Measurements from ENCODE around the gene PRKAG2.

Gene PRKAG2

DNA sequence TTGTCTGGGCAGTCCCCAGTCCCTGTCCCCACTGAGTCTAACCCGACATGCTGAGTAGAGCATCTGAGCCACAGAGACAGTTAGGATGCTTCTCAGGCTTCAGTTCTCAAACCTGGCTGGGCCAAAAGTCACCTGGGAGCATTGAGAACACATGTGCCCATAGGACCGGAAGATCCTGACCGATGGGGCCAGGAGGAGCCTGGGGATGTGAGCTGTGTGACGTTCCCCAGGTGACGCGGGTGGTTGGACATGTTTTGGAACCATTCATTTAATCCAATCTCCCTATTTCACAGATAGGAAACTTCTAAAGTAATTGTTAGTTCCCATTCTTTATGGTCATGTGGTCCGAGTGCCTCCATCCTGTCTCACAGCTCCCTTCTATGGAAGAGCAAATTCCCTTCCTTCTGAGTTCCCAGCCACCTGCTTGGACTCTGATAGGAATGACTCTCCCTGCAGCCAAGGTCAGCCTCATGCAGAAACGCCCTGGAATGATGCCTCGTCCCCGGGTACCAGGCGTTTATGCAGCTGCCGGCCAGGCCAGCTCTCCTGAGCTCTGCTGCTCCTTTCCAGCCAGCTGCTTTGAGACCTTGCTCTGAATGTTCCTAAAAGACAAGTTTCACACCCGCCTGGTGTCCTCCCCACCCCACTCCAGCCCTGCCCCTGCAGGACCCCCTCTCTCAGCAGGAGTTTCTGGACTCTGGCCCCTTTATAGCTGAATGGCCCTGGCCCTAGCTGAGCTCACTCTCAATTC, 190.7 kb downstream of the PRKAG2 start:
- no peak for DNase-seq

DNA sequence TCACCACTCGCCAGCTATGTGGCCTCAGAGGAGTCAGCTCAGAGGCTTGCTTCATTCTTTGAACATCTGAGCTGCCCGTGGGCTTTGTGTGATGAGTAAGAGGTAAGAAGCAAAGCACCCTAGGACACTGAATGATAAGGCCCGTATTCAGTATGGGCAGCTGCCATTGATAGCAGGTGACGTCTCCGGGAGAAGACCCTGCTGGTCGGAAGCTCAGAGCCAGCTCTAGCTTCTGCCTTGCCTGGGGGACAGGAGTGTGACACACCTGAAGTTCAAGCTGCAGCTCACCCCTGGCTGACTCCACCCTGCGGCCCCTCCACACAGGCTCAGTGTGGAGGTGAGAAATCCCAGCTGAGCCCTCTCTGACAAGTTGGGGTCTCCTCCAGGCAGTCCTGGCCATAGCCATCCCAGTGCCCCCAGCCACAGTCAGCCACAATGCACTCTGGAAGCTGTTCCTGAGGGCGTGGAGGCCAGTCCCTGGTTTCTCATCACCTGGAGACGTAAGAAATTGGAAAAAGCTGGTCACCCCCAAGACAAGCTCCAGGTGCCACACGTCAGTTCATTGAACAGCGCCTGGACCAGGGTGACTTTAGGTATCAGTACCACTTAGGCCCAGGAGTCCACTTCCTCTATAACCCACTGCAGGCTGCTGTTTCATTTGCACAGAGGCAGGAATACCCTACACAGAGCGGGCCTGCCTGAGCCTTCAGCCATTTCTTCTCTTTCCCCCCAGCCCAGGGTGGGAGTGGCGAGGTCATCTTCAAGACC, 192.3 kb downstream of the PRKAG2 start:
- no peak for DNase-seq

DNA sequence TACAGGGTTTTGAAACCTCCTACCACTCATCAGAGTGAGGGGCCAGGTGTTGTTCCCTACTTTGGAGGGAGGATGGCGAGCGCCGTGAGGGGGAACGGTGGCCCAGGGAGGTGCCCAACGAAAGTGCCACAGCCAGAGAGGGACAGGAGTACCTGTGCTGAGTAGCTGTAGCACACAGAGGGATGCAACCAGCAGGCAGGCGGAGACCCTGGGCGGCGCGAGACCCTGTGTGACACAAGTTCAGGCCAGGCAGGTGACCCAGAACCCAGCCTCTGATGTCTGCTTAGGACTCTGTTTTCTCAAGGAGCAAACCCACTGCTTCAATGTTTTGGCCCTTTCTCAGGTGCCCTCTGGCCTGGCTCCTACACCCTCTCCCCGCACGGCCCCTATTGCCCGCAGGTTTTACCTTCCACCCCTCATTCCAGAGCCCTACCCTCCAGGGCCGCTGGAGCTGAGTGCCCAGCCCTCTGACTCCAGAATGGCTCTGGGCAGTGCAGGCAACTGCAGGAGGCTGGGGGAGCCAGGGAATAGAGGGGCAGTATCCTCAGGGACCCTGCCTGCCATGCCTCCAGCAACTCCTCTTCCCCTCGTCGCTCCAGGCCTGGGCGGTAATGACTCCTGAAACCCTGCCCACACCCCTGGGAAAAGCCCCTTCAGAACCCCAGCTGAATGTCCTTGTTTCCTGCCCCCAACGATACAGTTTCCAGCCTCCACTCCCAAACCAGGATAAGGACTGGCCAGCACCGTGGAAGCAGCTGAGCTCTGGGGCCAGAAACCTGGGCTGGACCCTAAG, 193.1 kb downstream of the PRKAG2 start:
- no peak for DNase-seq

DNA sequence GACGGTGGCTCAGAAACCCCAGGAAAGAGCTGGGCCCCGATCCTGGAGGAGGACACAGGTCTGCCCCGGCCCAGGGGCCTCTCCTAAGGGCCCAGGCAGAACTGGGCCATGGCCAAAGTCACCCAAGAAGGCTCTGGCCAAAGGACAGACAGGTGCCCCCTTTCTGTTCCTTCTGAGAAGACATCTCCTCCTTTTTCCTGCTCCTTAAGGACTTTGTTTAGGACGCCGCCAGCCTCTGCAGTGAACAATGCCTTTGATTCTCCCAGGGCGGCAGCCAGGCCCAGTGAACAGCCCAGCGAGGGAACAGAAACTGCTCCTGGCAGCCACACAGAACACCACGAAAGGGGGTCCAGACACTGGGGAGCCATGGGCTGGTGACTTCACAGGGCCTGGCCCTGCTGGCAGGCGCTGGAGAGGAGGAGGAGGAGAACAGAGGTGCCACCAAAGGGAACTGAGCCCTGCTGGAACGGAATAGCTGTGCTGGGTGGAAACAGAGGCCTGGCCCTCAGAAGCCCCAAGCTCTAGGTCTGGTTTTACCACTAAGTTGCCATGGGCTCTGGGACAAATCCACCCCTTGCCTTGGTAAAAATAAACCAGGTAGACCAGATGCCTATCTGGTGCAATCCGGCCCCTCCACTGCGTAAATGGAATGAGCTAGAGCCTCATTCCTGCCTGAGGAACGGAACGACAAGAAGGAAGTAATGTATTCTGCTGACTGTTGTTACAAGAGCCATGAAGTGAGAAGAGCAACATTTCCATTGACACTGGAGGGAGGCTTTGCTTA, 193.9 kb downstream of the PRKAG2 start:
- no peak for DNase-seq

DNA sequence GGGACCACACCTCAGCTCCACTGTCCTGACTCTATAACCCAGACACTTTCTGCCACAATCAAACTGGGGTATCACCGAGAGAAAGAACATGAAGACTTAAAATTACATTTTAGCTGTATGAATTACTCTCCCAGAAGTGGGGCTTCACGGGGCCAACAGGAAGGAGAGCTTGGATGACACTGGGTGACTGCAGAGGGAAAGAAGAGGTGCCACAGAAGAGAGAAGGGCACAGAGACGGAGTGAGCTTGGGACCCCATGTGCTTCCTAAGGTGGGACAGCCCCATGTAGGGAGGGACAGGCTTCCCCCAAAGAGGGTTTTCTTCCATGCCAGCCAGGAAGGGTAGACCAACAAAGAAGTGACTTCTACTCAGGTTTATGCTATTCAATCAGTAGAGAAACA, 195.2 kb downstream of the PRKAG2 start:
- no peak for DNase-seq

DNA sequence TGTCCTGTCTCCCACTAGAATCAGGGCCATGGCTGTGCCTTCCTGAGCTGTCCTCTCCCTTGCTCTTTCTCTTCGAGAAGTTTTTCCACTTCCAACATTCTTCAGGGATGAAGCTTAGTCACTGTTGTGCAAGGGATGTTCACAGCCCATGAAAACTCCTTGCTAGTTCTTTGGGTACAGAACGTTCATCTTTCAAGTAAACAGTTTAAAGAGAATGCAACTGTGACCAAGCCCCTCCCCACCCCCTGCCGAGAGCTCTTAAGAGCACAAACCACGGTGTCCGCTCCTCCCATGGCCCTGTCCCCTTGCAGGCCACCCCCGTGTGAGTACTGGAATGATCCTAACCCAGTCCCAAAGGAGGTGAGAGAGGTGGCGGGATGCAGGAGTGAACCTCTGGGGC, 196.1 kb downstream of the PRKAG2 start:
- DNase-seq = no peak

DNA sequence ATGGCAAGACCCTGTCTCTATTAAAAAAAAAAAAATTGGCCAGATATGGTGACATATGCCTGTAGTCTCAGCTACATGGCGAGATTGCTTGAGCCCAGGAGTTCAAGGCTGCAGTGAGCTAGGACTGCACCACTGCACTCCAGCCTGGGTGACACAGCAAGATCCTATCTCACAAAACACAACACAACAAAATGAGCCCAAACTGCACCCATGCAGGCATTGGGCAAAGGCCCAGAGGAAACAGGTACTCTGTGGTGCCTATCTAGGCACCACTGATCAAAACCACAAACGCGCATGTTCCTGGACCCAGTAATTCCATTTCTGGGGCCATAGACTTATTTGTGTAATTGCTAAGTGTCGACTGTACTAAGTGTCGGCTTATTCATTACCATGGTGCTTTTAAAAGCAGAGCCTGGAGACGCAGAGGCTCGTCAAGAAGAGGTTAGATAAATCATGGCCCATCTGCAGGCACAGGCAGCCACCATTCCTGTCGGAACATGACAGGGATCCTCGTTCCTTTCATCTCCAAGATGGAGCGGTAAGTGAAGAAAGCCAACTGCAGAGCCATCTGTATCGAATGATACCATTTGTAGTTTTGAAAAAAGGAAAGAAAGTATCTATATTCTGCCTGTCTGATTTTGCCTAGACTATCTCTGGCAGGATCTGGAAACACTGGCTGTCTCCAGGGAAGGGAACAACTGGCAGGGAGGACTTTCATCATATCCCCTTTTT, 196.9 kb downstream of the PRKAG2 start:
- DNase-seq = no peak

DNA sequence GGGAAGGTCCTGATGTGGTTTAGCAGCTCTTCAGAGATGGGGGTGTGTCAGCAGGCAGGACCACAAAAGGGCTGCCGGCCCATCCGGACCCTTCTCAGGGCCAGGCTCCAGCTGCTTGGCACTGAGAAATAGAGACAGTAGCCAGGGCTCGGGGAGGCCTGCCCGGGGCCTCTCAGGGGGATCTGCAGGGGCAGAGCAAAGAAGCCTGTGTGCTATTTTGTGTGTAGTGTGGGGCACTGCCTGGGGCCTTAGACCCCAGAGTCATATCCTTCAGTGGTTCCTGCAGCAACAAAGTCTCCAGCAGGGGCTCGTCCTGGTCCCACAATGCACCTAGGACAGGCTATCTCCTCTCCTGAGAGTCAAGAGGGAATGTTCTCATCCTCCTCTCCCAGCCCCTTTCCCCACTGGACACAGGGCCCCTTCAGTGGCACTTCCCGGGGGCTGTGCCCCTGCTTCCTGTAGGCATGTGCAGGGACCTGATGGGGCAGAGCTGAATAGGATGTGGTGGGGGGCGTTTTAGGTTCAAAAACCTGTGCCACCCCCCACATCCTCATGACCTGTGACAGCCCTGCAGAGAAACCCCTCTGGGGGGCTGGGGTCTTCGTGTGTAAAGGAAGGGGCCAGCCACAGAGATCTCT, 197.7 kb downstream of the PRKAG2 start:
- DNase-seq = no peak

DNA sequence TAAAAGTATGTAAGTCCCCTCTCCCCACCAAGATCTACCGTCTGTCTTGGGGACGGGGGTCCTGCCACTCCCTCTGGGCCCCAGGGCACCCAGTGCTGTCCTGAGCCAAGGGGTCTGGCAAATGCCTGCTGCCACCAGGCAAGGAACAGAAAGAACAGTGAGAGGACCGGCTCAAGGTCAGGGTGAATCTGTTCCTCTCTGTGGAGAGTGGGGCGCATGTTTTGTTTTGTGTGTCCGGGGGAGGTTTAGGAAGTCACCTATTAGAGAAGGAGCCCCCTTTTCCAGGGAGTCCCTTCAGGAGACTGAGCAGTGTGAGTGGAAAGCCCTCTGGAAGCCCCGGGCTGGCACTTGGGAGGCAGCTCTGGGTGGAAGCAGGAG, 198.7 kb downstream of the PRKAG2 start:
- no peak for DNase-seq

DNA sequence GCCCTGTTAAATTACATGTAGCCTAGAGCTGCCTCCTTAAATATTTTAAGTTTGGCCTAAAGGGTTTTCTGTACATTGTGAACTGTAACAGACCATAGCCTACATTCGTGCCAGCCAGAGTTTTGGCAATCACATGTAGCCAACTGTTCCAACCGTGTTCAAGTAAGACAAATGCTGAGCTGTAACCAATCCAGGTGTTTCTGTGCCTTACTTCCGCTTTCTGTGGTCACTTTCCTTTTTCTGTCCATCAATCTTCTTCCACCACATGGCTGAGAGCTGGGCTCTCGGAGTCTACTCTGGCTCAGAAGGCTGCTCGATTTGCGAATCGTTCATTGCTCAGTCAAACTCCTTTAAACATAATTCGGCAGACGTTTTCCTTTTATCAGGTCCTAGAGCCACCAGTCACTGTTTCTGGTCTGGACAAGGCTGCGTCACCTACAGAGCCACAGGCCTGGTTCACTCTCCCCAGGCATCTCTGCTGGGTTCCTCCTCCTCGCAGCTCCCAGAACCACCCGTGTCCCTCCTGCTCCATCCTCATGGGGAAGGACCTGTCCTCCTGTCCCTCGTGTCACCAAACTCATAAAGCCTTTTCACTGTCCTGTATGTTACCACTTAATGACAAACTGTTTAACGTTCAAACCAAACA, 199.2 kb downstream of the PRKAG2 start:
- DNase-seq = no peak

DNA sequence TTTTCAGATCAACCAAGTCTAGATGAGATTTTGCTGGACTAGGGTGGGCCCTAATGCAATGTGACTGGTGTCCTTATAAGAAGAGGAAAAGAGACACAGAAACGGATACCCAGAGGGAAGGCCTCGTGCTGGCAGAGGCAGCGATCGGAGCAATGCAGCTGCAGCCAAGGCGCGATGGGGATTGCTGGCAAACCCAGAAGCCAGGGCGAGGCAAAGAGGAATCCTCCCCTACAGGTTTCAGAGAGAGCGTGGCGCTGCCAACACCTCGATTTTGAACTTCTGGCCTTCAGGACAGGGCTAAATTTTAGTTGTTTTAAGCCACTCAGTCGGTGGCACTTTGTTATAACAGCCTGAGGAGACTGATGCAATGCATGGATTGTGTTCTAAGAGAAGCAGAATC, 200.2 kb downstream of the PRKAG2 start:
- DNase-seq = no peak

DNA sequence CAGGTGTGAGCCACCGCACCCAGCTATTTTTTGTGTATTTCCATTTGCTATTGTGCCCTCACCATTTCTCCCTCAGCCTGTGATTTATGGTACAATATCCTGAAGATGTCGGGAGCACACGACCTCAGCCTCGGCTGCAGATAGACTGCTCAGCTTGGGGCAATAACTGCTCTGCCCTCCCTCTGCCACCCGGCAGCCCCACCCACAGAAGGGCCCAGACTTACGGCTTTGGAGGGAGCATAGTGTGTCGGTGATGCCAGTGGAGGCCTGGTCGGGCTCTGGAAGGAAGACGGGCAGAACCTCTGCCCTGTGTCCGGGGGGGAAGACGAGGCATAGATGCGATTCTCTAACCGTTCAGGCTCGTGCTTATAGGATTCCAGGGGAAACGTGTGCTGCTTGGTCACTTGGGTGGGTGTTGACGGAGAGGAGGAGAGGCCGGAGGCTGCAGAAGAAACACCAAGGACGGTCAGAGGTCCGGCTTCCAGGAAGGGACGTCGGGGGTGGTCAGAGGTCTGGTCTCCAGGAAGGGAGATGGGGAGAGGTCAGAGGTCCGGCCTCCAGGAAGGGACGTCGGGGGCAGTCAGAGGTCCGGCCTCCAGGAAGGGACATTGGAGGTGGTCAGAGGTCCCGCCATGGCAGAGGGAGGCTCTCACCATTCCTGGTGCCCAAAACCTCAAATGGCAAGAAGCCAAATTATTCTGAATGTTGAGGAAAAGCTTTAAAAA, 201.6 kb downstream of the PRKAG2 start:
- no peak for DNase-seq

DNA sequence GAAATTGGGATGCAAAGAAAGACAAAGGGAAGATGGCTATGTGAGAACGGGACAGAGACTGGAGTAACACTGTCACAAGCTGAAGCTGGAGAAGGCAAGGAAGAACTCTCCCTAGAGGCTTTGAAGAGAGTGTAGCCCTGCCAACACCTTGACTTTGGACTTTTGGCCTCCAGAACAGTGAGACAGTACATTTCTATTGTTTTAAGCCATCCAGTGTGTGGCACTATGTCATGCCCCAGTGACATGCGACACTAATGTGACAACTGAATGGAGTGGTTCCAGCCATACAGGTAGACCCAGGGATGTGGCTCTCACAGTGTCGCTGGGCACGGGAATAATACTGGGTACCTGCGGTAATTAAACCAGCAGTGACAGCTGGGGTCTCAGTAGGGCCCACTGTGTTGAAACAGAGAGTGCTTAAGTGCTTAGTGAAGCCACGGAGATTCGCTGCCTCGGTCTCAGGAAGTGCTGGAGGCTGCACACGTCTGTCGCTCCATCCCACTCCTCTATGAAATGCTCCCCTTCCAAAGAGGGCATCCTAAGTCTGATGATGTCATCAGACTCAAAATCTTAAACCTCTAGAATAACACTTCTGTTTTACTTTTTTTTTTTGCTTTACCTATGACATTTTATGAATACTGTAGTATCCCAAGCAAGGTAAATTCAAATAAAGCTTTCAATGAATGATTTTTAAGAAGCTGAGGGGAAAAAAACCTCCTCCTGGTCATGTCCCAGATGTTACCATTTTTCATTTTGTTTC, 202.6 kb downstream of the PRKAG2 start:
- DNase-seq = no peak

DNA sequence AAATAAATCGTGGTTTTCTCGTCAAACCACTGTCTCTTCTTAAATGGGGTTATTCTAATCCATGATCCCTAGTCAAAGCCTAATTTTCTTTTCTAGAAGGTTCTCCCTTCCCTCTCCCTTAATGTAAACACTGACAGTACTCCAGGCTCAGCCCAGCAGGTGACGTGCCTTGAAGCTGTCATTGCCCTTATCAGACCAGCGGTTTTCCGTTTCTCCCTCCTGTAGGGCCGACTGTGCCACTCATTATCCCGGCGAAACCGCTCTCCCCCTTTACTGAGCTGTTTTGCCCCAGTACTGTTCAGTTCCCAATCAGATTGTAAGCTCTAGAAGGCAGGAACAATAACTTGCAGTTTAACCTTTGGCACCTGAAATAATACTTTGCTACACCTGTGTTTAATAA, 203.7 kb downstream of the PRKAG2 start:
- no peak for DNase-seq

DNA sequence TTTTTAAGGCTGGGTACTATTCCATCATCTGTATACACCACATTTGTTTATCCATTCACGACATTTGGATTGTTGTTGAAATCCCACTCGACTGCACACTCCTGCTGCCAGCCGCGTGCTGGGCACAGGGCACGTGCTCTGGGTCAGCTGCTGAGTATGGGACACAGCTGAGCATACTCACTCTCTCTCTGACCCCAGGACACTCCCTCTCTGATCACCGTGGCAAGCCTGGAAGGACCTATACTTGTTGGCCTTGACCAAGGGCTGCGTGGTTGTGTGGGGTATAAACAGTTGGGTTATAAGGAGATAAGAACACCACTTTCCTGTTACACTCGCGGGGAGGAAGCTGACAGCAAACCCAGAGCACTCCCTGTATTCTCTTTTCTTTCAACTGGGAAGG, 204.2 kb downstream of the PRKAG2 start:
- DNase-seq = no peak

DNA sequence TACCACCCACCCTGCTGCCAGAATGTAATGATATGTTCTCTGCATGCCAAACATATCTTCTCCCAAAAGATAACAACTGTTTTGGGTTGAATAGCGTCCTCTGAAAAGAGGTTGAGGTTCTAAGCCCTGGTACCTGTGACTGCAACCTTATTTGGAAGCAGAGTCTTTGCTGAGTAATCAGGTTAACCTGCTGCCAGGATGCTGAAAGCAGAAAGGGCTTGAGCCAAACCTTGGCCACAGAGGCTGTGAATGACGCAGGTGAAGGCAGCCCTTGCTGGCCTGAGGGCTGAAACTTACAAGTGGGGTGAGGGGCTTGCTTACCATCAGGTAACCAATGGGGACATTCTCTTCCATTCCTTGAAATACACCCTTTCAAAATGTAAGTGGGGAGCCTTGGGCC, 205.4 kb downstream of the PRKAG2 start:
- DNase-seq = no peak

DNA sequence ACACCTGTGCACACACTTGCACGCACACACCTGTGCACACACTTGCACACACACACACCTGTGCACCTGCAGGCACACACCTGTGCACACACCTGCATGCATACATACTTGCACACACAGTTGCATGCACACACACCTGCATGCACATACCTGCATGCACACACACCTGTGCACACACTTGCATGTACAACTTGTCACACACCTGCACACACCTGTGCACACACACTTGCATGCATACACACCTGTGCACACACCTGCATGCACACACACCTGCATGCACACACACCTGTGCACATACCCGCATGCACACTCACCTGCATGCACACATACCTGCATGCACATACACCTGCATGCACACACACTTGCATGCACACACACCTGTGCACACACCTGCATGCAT, 207.2 kb downstream of the PRKAG2 start:
- no peak for DNase-seq

DNA sequence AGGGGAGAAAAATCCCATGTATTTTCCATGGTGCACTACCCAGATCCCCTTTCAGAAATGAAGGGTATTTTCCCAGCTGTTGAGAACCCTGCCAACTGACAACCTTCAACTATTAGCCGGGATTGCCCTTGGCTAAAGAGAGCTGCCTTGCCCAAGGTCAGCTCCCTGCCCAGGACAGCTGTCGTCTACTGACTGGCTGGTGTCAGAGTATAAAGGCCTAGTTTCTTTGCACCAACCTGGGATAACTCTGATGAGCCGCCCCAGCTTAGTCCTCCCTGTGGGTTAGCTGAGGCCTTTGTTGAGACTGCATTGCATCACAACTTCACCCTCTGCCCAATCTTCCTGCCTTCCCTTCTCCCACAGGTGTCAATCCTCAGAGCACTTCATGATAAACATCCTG, 210.0 kb downstream of the PRKAG2 start:
- DNase-seq = no peak

DNA sequence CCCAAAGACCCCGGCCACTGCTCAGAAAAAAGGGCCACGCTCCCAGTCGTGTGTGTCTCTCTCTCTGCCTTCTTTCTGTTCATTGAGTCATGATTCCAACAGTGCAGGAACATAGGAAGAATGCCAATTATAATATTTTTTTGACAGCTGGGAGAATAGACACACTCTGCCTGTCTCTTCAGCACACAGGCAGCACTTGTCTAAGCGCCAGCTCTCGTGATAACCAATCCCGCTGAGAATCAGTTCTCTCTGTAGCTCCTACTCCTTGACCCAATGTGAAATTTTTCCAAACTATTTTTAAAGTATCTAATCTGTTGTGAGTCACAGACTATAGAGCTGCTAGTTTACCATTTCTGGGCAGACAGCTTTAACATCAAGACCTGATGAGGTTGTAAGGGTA, 211.5 kb downstream of the PRKAG2 start:
- no peak for DNase-seq

DNA sequence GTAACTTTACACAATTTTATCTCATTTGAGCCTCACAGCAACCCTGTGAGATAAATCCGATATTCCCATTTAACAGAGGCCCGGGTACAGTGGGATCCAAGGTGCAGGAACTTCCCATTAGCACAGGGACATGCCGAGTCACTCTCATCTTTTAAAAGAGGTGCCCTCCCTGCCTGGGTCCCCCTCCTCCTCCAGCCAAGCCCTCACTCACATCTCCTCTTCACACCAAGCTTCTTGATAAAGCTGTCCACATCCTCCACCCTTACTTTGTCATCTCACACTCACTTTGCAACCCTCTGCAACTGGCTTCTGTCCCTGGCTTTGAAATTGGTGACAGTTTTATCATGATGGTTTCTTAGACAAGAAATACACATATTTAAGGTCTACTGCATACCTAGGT, 212.6 kb downstream of the PRKAG2 start:
- no peak for DNase-seq
